Ovary (tissue), 9 donors: ENCODE results near the gene ACTL7A. TPM values are rescaled to one million over a fixed set of nuclear protein-coding genes. Genes with fewer than 3 reads are reported as not detected.

Experiments
- DNase-seq, 5 donors: peaks; one replicate each; pipeline ENCODE4 v3.0.0-alpha.2; 2019 to 2020
- H3K27ac ChIP-seq, 2 donors: fragments of 200-600 bp; one replicate each; pipeline versions ENCODE4 v1.5.1 to v1.8.0; 2019 to 2022
- H3K27me3 ChIP-seq: fragments of 200-600 bp; one replicate; pipeline ENCODE4 v1.8.0; 2022
- H3K36me3 ChIP-seq: fragments of 200-600 bp; sonication (generic); one replicate; pipeline ENCODE4 v1.5.1; 2019
- H3K4me1 ChIP-seq: one replicate; pipeline ENCODE4 v1.8.1; 2013; ENCODE audit warnings: mild to moderate bottlenecking, moderate library complexity; ENCODE audit not compliant: insufficient read depth
- H3K4me3 ChIP-seq: fragments of 200-600 bp; sonication (generic); one replicate; pipeline ENCODE4 v1.5.1; 2017
- H3K9me3 ChIP-seq, 2 donors: fragments of 200-600 bp in 1 of 2; sonication (generic) in 1 of 2; one replicate each; pipeline versions ENCODE4 v1.5.1 to v1.8.1; 2013 to 2019; ENCODE audit warnings: mild to moderate bottlenecking in 1 of 2, moderate library complexity in 1 of 2
- CTCF ChIP-seq, 3 donors: fragments of 450-650 bp in 2 of 3; fragments of 200-600 bp in 1 of 3; IDR thresholded peaks; one replicate each; pipeline versions ENCODE4 v1.5.1 to v1.8.0; 2016 to 2022; ENCODE audit warnings: antibody characterized with exemption in 3 of 3, mild to moderate bottlenecking in 1 of 3
- EP300 ChIP-seq: sonication (generic); formaldehyde crosslinking; IDR thresholded peaks from one replicate; pipeline ENCODE4 v1.6.1; 2017; ENCODE audit warnings: antibody characterized with exemption
- POLR2A ChIP-seq: fragments of 450-650 bp; IDR thresholded peaks from one replicate; pipeline ENCODE4 v1.6.1; 2017; ENCODE audit warnings: antibody characterized with exemption, mild to moderate bottlenecking, moderate library complexity
- WGBS, 3 donors: extraction: QIAGEN DNeasy Blood & Tissue Kit in 1 of 3; methylation state at CpG; one replicate each; pipeline versions ENCODE4 v1.1.5 to v1.1.7; 2013 to 2017; 5-methylcytosine and 5-hydroxymethylcytosine counted together
- intact Hi-C, 4 donors: fragments of 100-400 bp; cut with DNase I; formaldehyde crosslinking; loops; one replicate each; pipeline versions ENCODE4 v1.11.0 to v1.15.1; 2022 to 2023
- polyA plus RNA-seq, 2 donors: library from polyadenylated mRNA; stranded (reverse); fragments of 200-250 nt in 1 of 2; fragments of 350-450 nt in 1 of 2; fragmentation: Illumina TruSeq in 1 of 2; extraction: RNeasy Lipid Tissue Mini Kit (QIAGEN cat#74804) in 1 of 2; gene quantifications; one replicate each; pipeline ENCODE4 v1.2.3, GENCODE V29; 2013 to 2014
- total RNA-seq, 7 donors: library from RNA; depleted of rRNA in 2 of 7; stranded (reverse); fragments of >200 nt in 2 of 7; fragmentation: NEBNext Ultra II Directional in 3 of 7; extraction: Animal tissue kit (Norgen Biotek cat#: 25700) in 3 of 7; gene quantifications; one replicate each; pipeline versions ENCODE4 v1.1.0 to v1.2.4, GENCODE V29; 2016 to 2023
- donor health status: DM: no; HTN: no; CAD: no; lungs with moderate emphysema.
- donor health status: DM: no; HTN: no; CAD: no.
- donor health status: Bipolar disorder and iron deficiency.
- donor health status: DM: yes; HTN: yes; CAD: no.
- donor health status: DM: no; HTN: no; CAD: no.
- donor health status: DM: yes; HTN: yes; CAD: no.

ACTL7A gene
- total and polyA plus RNA-seq, 9 donors = not detected

- Histone ChIP-seq H3K27me3 (no peaks in the 10 kb centered on the region), H3K27ac (no peak overlapping the region), H3K36me3 (no peaks in the 10 kb centered on the region), H3K4me3 (no peak overlapping the region), H3K9me3 (no peaks in the 10 kb centered on the region), H3K4me1 (no peaks in the 10 kb centered on the region)
- 90 to 98% (median 90%) methylated on average over 3 of the region's 3 CpGs for WGBS, 3 donors
- intact Hi-C loops = no loop called here
- no peak for TF ChIP-seq POLR2A
- TF ChIP-seq CTCF (IDR thresholded peaks at IDR 0.05) = no peak
- no peak for TF ChIP-seq EP300
- no peak for DNase-seq
Observed at GRCh38 chr9:108832179-108832500, 29.9 kb upstream of the ACTL7A start.

- no peak for TF ChIP-seq POLR2A
- TF ChIP-seq EP300 = no peak
- TF ChIP-seq CTCF (IDR thresholded peaks at IDR 0.05) = no peak
- Histone ChIP-seq H3K9me3 (no peaks in the 10 kb centered on the region), H3K27me3 (no peaks in the 10 kb centered on the region), H3K36me3 (no peaks in the 10 kb centered on the region), H3K4me1 (no peaks in the 10 kb centered on the region), H3K27ac (no peak overlapping the region), H3K4me3 (no peak overlapping the region)
- no peak for DNase-seq
- intact Hi-C loops = no loop called here
- WGBS, 3 donors = 55 to 63% (median 58%) methylated on average over 4 of the region's 4 CpGs
Observed at GRCh38 chr9:108834959-108835665, 27.0 kb upstream of the ACTL7A start.

DNA sequence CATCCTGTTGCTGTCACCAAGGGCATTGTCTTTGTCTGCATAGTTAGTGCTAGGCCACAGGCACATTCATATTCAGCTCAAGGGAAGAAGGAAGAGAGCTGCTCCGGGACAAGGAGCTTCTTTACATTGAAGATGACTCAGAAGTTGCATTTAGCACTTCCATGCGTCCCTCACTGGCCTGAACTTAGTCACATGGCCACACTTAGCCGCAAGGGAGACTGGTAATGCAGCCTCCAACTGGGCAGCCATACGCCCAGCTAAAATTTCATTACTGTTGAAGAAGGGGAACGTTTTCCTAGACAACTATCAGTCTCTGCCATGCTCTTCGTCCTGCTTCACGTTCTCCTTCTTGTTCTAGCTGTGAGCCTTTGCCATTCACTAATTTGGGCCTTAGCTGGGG lies 26.2 kb upstream of the ACTL7A start:
- H3K4me3 ChIP-seq = no peak overlapping the region
- no peaks in the 10 kb centered on the region for H3K9me3 ChIP-seq
- no peaks in the 10 kb centered on the region for H3K4me1 ChIP-seq
- DNase-seq = no peak
- WGBS, 3 donors = 77 to 89% (median 86%) methylated on average over 7 of the region's 7 CpGs
- intact Hi-C loops = no loop called here
- no peaks in the 10 kb centered on the region for H3K27me3 ChIP-seq
- TF ChIP-seq POLR2A = no peak
- no peak for TF ChIP-seq CTCF (IDR thresholded peaks at IDR 0.05)
- no peak for TF ChIP-seq EP300
- H3K36me3 ChIP-seq = no peaks in the 10 kb centered on the region
- no peak overlapping the region for H3K27ac ChIP-seq

DNA sequence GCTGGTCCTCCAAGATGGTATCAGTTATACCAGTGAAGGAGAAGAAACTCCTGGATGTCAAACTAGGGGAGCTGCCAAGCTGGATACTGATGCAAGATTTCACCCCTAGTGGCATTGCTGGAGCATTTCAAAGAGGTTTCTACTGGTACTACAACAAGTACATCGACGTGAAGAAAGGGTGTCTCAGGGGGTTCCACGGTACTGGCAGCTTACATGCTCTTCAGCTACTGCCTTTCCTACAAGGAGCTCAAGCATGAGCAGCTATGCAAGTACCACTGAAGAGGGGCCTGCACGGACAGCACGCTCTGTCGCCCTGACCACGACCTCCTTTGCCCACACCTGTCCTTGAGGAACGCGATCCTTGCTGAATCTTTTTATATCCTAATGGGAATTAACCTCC lies 25.7 kb upstream of the ACTL7A start:
- no peaks in the 10 kb centered on the region for H3K9me3 ChIP-seq
- H3K36me3 ChIP-seq = no peaks in the 10 kb centered on the region
- DNase-seq = no peak
- no peak overlapping the region for H3K27ac ChIP-seq
- 72 to 86% (median 72%) methylated on average over 9 of the region's 9 CpGs for WGBS, 3 donors
- no peaks in the 10 kb centered on the region for H3K4me1 ChIP-seq
- H3K4me3 ChIP-seq = no peak overlapping the region
- TF ChIP-seq EP300 = no peak
- no peak for TF ChIP-seq POLR2A
- no peak for TF ChIP-seq CTCF (IDR thresholded peaks at IDR 0.05)
- intact Hi-C loops = no loop called here
- no peaks in the 10 kb centered on the region for H3K27me3 ChIP-seq
